ENCODE results near the gene PTH2R. TPM values are rescaled to one million over a fixed set of nuclear protein-coding genes. Genes with fewer than 3 reads are reported as not detected.

The PTH2R gene
- total and polyA plus RNA-seq, 2 of the 13 experiments (the other 11 are each of a cell fraction or from before 2014, with no cell fraction given) = 0.04 TPM; not detected in 1

GRCh38 chr2:208515099-208515498, 108.5 kb downstream of the PTH2R start:
- Histone ChIP-seq H3K27ac (ENCODE audit: extremely low read length, insufficient read depth, low read length) (no peak overlapping the region), H3K79me2 (ENCODE audit: insufficient read depth, low read length) (no peaks in the 10 kb centered on the region), H4K20me1 (ENCODE audit: insufficient read depth, low read length) (no peaks in the 10 kb centered on the region), H3K4me1 (ENCODE audit: insufficient read depth, low read length) (no peaks in the 10 kb centered on the region), H3K36me3 (replicated peaks in 1 of 2; ENCODE audit: control insufficient read depth in 1 of 2, insufficient read depth in 2 of 2, low read length in 2 of 2) (no peaks in the 10 kb centered on the region), H2AFZ (ENCODE audit: low read length) (no peak overlapping the region), H3K27me3 (ENCODE audit: control insufficient read depth in 1 of 2, insufficient read depth in 2 of 2, low read length in 2 of 2) (no peaks in the 10 kb centered on the region), H3K9me3 (ENCODE audit: low read length) (peaks cover 18% of the 10 kb centered on the region; the same call in 1 of the 2 replicates), H3K9ac (ENCODE audit: insufficient read depth, low read depth, low read length) (no peak overlapping the region), H3K4me2 (ENCODE audit: low read depth, low read length) (no peak overlapping the region), H3K4me3 (replicated peaks in 1 of 3; ENCODE audit: insufficient read depth in 1 of 3, low read depth in 2 of 3, low read length in 3 of 3) (no peak overlapping the region)
- ChIA-PET CTCF (ENCODE audit: low intra/inter-chr PET ratio, low total read pairs) (no interaction called here), POLR2A (no interaction called here)
- in situ Hi-C loops (cut with HindIII; ENCODE audit: extremely low pct_ligation_motif_present, low pct_unique_long_range_greater_than_20kb) = no loop called here
- DNase-seq (ENCODE audit: low spot score) (no peak), ATAC-seq (no peak), FAIRE-seq (no peak)
- no TSS peak for BruUV-seq (replicated peaks)
- intact Hi-C loops (cut with micrococcal nuclease; ENCODE audit: unreplicated experiment) = no loop called here
- WGBS (ENCODE audit: low lambda C conversion rate) = 0% methylated on average over 1 of the region's 1 CpG
- TF ChIP-seq MXD4 (CRISPR knock-in tag; IDR thresholded peaks at IDR 0.05) (no peak), ZNF432 (CRISPR knock-in tag; IDR thresholded peaks at IDR 0.05; ENCODE audit: borderline replicate concordance) (no peak), SMARCE1 (IDR thresholded peaks at IDR 0.05; ENCODE audit: borderline replicate concordance) (no peak), ZNF441 (CRISPR knock-in tag; IDR thresholded peaks at IDR 0.05; ENCODE audit: borderline replicate concordance) (no peak), MXI1 (IDR thresholded peaks at IDR 0.05; ENCODE audit: borderline replicate concordance, low read depth, low read length) (no peak), XBP1 (CRISPR knock-in tag; IDR thresholded peaks at IDR 0.05) (no peak), CBX5 (CRISPR knock-in tag; IDR thresholded peaks at IDR 0.05; ENCODE audit: borderline replicate concordance) (no peak), KLF9 (CRISPR knock-in tag; IDR thresholded peaks at IDR 0.05; ENCODE audit: low read depth) (no peak), KLF6 (CRISPR knock-in tag; IDR thresholded peaks at IDR 0.05) (no peak), BHLHE40 (IDR thresholded peaks at IDR 0.05; ENCODE audit: low read length) (no peak), CEBPB (IDR thresholded peaks at IDR 0.05; ENCODE audit: borderline replicate concordance, low read depth, low read length) (no peak), PHF8 (CRISPR knock-in tag; IDR thresholded peaks at IDR 0.05) (no peak)
- TF ChIP-seq, protein P1, sequence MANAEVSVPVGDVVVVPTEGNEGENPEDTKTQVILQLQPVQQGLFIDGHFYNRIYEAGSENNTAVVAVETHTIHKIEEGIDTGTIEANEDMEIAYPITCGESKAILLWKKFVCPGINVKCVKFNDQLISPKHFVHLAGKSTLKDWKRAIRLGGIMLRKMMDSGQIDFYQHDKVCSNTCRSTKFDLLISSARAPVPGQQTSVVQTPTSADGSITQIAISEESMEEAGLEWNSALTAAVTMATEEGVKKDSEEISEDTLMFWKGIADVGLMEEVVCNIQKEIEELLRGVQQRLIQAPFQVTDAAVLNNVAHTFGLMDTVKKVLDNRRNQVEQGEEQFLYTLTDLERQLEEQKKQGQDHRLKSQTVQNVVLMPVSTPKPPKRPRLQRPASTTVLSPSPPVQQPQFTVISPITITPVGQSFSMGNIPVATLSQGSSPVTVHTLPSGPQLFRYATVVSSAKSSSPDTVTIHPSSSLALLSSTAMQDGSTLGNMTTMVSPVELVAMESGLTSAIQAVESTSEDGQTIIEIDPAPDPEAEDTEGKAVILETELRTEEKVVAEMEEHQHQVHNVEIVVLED (CRISPR knock-in tag; IDR thresholded peaks at IDR 0.05; ENCODE audit: borderline replicate concordance) = no peak
- TF ChIP-seq, protein P2, sequence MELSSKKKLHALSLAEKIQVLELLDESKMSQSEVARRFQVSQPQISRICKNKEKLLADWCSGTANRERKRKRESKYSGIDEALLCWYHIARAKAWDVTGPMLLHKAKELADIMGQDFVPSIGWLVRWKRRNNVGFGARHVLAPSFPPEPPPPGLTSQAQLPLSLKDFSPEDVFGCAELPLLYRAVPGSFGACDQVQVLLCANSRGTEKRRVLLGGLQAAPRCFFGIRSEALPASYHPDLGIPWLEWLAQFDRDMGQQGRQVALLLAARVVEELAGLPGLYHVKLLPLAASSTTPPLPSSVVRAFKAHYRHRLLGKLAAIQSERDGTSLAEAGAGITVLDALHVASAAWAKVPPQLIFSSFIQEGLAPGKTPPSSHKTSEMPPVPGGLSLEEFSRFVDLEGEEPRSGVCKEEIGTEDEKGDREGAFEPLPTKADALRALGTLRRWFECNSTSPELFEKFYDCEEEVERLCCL (CRISPR knock-in tag; IDR thresholded peaks at IDR 0.05; ENCODE audit: borderline replicate concordance) = no peak
- TF ChIP-seq, protein P3, sequence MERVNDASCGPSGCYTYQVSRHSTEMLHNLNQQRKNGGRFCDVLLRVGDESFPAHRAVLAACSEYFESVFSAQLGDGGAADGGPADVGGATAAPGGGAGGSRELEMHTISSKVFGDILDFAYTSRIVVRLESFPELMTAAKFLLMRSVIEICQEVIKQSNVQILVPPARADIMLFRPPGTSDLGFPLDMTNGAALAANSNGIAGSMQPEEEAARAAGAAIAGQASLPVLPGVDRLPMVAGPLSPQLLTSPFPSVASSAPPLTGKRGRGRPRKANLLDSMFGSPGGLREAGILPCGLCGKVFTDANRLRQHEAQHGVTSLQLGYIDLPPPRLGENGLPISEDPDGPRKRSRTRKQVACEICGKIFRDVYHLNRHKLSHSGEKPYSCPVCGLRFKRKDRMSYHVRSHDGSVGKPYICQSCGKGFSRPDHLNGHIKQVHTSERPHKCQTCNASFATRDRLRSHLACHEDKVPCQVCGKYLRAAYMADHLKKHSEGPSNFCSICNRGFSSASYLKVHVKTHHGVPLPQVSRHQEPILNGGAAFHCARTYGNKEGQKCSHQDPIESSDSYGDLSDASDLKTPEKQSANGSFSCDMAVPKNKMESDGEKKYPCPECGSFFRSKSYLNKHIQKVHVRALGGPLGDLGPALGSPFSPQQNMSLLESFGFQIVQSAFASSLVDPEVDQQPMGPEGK (CRISPR knock-in tag; IDR thresholded peaks at IDR 0.05) = no peak
- TF ChIP-seq, protein P4, sequence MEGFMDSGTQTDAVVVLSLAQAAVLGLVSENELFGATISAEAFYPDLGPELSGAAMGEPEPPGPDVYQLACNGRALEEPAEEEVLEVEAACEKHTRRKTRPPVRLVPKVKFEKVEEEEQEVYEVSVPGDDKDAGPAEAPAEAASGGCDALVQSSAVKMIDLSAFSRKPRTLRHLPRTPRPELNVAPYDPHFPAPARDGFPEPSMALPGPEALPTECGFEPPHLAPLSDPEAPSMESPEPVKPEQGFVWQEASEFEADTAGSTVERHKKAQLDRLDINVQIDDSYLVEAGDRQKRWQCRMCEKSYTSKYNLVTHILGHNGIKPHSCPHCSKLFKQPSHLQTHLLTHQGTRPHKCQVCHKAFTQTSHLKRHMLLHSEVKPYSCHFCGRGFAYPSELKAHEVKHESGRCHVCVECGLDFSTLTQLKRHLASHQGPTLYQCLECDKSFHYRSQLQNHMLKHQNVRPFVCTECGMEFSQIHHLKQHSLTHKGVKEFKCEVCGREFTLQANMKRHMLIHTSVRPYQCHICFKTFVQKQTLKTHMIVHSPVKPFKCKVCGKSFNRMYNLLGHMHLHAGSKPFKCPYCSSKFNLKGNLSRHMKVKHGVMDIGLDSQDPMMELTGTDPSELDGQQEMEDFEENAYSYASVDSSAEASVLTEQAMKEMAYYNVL (CRISPR knock-in tag; IDR thresholded peaks at IDR 0.05; ENCODE audit: borderline replicate concordance) = no peak
- TF ChIP-seq, protein P5, sequence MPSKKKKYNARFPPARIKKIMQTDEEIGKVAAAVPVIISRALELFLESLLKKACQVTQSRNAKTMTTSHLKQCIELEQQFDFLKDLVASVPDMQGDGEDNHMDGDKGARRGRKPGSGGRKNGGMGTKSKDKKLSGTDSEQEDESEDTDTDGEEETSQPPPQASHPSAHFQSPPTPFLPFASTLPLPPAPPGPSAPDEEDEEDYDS (CRISPR knock-in tag; IDR thresholded peaks at IDR 0.05) = no peak

Data from HepG2 (cell line).